GM23338 (cell line): Measurements from ENCODE around the gene EVI5. TPM values are rescaled to one million over a fixed set of nuclear protein-coding genes. Genes with fewer than 3 reads are reported as not detected.

Source experiments
- ATAC-seq: fragments of 200-7000 bp; cut with Tn5 transposase; 3 replicates; pipeline ENCODE4 v1.9.1; 2020
- DNase-seq: peaks from one replicate; pipeline ENCODE4 v3.0.0-alpha.2; 2015; ENCODE audit warnings: low spot score
- H2AFZ ChIP-seq: fragments of 200-600 bp; sonication (generic); 2 replicates; pipeline ENCODE4 v1.8.0; 2016; ENCODE audit warnings: antibody characterized with exemption, mild to moderate bottlenecking, moderate library complexity
- H3F3A ChIP-seq: fragments of 200-600 bp; sonication (generic); replicated peaks from 2 replicates; pipeline ENCODE4 v1.8.0; 2017; ENCODE audit warnings: antibody characterized with exemption, mixed run types, low read depth
- H3K27ac ChIP-seq: fragments of 200-600 bp; sonication (generic); 2 replicates; pipeline ENCODE4 v1.6.1; 2016; ENCODE audit warnings: low read depth
- H3K27me3 ChIP-seq: fragments of 200-600 bp; sonication (generic); 2 replicates; pipeline ENCODE4 v1.8.0; 2016; ENCODE audit warnings: mild to moderate bottlenecking, mixed run types, moderate library complexity; ENCODE audit not compliant: insufficient read depth
- H3K36me3 ChIP-seq: fragments of 200-600 bp; sonication (generic); 2 replicates; pipeline ENCODE4 v1.8.0; 2016; ENCODE audit warnings: mild to moderate bottlenecking; ENCODE audit not compliant: insufficient read depth
- H3K4me1 ChIP-seq: fragments of 200-600 bp; sonication (generic); 2 replicates; pipeline ENCODE4 v1.8.0; 2016; ENCODE audit warnings: mild to moderate bottlenecking, moderate library complexity; ENCODE audit not compliant: insufficient read depth
- H3K4me2 ChIP-seq: fragments of 200-600 bp; sonication (generic); 2 replicates; pipeline ENCODE4 v1.7.1; 2017; ENCODE audit warnings: mixed run types
- H3K4me3 ChIP-seq: fragments of 200-600 bp; sonication (generic); 2 replicates; pipeline ENCODE4 v1.6.1; 2016; ENCODE audit warnings: mixed run types
- H3K79me2 ChIP-seq: fragments of 200-600 bp; sonication (generic); replicated peaks from 2 replicates; pipeline ENCODE4 v1.8.0; 2017; ENCODE audit warnings: mild to moderate bottlenecking; ENCODE audit not compliant: insufficient read depth
- H3K9me2 ChIP-seq: fragments of 200-600 bp; sonication (generic); 2 replicates; pipeline ENCODE4 v1.8.0; 2017; ENCODE audit not compliant: insufficient read depth
- H4K20me1 ChIP-seq: fragments of 200-600 bp; sonication (generic); replicated peaks from 2 replicates; pipeline ENCODE4 v1.8.0; 2017; ENCODE audit warnings: mild to moderate bottlenecking; ENCODE audit not compliant: insufficient read depth
- H3K27ac Mint-ChIP-seq: 2 replicates; pipeline ENCODE4 v1.8.0; 2020; ENCODE audit warnings: inconsistent platforms, mild to moderate bottlenecking, moderate library complexity, mixed read lengths
- H3K27me3 Mint-ChIP-seq: 3 replicates; pipeline ENCODE4 v1.8.0; 2022; ENCODE audit warnings: low read depth, mild to moderate bottlenecking, moderate library complexity, mixed read lengths, inconsistent platforms; ENCODE audit not compliant: insufficient read depth, poor library complexity
- H3K36me3 Mint-ChIP-seq: 3 replicates; pipeline ENCODE4 v1.8.0; 2021; ENCODE audit warnings: low read depth, mild to moderate bottlenecking, inconsistent platforms, moderate library complexity, mixed read lengths
- H3K4me1 Mint-ChIP-seq: 3 replicates; pipeline ENCODE4 v1.8.0; 2020; ENCODE audit warnings: mild to moderate bottlenecking, inconsistent platforms, mixed read lengths
- H3K4me3 Mint-ChIP-seq: 3 replicates; pipeline ENCODE4 v1.8.0; 2021; ENCODE audit warnings: moderate library complexity, mild to moderate bottlenecking, inconsistent platforms, mixed read lengths
- H3K9me3 Mint-ChIP-seq: 3 replicates; pipeline ENCODE4 v1.8.0; 2020; ENCODE audit warnings: moderate library complexity, mild to moderate bottlenecking, inconsistent platforms, mixed read lengths
- CREB1 ChIP-seq: fragments of 250-450 bp; sonication (Bioruptor Pico); IDR thresholded peaks from 2 replicates; pipeline ENCODE4 v1.5.0; 2020; ENCODE audit warnings: low read depth, mild to moderate bottlenecking, moderate library complexity
- CTCF ChIP-seq, 2 experiments: fragments of 200-600 bp in 1 of 2; sonication (generic) in 1 of 2; conservative IDR thresholded peaks; 2 replicates each; pipeline versions ENCODE4 v1.5.1 to v1.6.1; 2016 to 2017; ENCODE audit warnings: antibody characterized with exemption in 2 of 2, low read depth in 2 of 2, mild to moderate bottlenecking in 2 of 2, moderate library complexity in 1 of 2
- ETS1 ChIP-seq: IDR thresholded peaks from 2 replicates; pipeline ENCODE4 v1.6.1; 2016; ENCODE audit warnings: antibody characterized with exemption
- EZH2 ChIP-seq: fragments of 200-600 bp; sonication (generic); IDR thresholded peaks from one replicate; pipeline ENCODE4 v1.8.0; 2017; ENCODE audit warnings: antibody characterized with exemption, mild to moderate bottlenecking, low read depth; ENCODE audit not compliant: unreplicated experiment
- EZH2phosphoT487 ChIP-seq: fragments of 200-600 bp; sonication (generic); IDR thresholded peaks from one replicate; pipeline ENCODE4 v1.8.1; 2018; ENCODE audit warnings: antibody characterized with exemption; ENCODE audit not compliant: unreplicated experiment
- JUNB ChIP-seq: IDR thresholded peaks from one replicate; pipeline ENCODE4 v1.6.1; 2016; ENCODE audit warnings: antibody characterized with exemption; ENCODE audit not compliant: unreplicated experiment
- NANOG ChIP-seq: IDR thresholded peaks from 2 replicates; pipeline ENCODE4 v1.6.1; 2016; ENCODE audit warnings: antibody characterized with exemption, borderline replicate concordance
- POLR2AphosphoS5 ChIP-seq: IDR thresholded peaks from 2 replicates; pipeline ENCODE4 v1.6.1; 2016; ENCODE audit warnings: antibody characterized with exemption, low read depth
- REST ChIP-seq: IDR thresholded peaks from one replicate; pipeline ENCODE4 v1.6.1; 2018; ENCODE audit warnings: antibody characterized with exemption; ENCODE audit not compliant: unreplicated experiment
- STAT1 ChIP-seq: IDR thresholded peaks from one replicate; pipeline ENCODE4 v1.6.1; 2016; ENCODE audit warnings: antibody characterized with exemption; ENCODE audit not compliant: unreplicated experiment
- ZNF114 ChIP-seq: fragments of 250-450 bp; sonication (Bioruptor Pico); IDR thresholded peaks from 2 replicates; pipeline ENCODE4 v1.5.0; 2020; ENCODE audit warnings: mild to moderate bottlenecking, moderate library complexity
- ZNF331 ChIP-seq: fragments of 250-450 bp; sonication (Bioruptor Pico); IDR thresholded peaks from 2 replicates; pipeline ENCODE4 v1.5.0; 2020; ENCODE audit warnings: low read depth, mild to moderate bottlenecking, moderate library complexity
- ZNF462 ChIP-seq: fragments of 250-450 bp; sonication (Bioruptor Pico); IDR thresholded peaks from 2 replicates; pipeline ENCODE4 v1.5.0; 2020; ENCODE audit warnings: mild to moderate bottlenecking, moderate library complexity
- polyA plus RNA-seq: library from polyadenylated mRNA; unstranded; fragments of >200 nt; fragmentation: Nextera tagmentation; extraction: Ambion mirVana; gene quantifications from 2 replicates; pipeline ENCODE4 v1.2.1, GENCODE V29; 2016
- total RNA-seq: library from RNA; depleted of rRNA; stranded (reverse); fragments of >200 nt; shearing (Covaris generic); gene quantifications from 2 replicates; pipeline ENCODE4 v1.2.3, GENCODE V29; 2014

EVI5 gene
- total and polyA plus RNA-seq, 2 experiments from 2014 or later, result 15.6 to 24.8 TPM

- Histone ChIP-seq H3K27me3 (no peaks in the 10 kb centered on the region), H3K4me3 (no peak overlapping the region), H3K36me3 (no peaks in the 10 kb centered on the region), H3F3A (no peaks in the 10 kb centered on the region), H3K4me1 (no peaks in the 10 kb centered on the region), H3K9me2 (no peaks in the 10 kb centered on the region), H2AFZ (no peak overlapping the region), H3K79me2 (no peaks in the 10 kb centered on the region), H4K20me1 (no peaks in the 10 kb centered on the region), H3K27ac (no peak overlapping the region), H3K4me2 (no peak overlapping the region)
- Mint-ChIP-seq H3K36me3 (no peaks in the 10 kb centered on the region), H3K4me1 (no peaks in the 10 kb centered on the region), H3K4me3 (no peak overlapping the region), H3K27ac (no peak overlapping the region), H3K9me3 (no peaks in the 10 kb centered on the region; the same call in 2 of the 3 replicates), H3K27me3 (peaks cover 2% of the 10 kb centered on the region)
- ATAC-seq (no peak), DNase-seq (no peak)
- TF ChIP-seq EZH2 (no peak), POLR2AphosphoS5 (no peak), NANOG (no peak), ZNF462 (CRISPR knock-in tag) (no peak), CREB1 (CRISPR knock-in tag) (no peak), REST (no peak), EZH2phosphoT487 (no peak), ZNF331 (CRISPR knock-in tag) (no peak), ETS1 (no peak), ZNF114 (no peak), STAT1 (no peak), JUNB (no peak), CTCF (conservative IDR thresholded peaks at IDR 0.05; ENCODE audit: low read depth in 2 of 2) (no peak)
Observed at GRCh38 chr1:92466683-92467352, 318.1 kb downstream of the EVI5 start.
